COLO668 (cell line): ENCODE measurements around the gene RCAN2.
A peak's percentile ranks its signal among the peaks of the same experiment; 100 is the strongest.
"Not testable (repeated sequence)": the region's sequence is repeated elsewhere in the genome, so short reads cannot be mapped to it uniquely, and the experiment has no call there.

Experiments
- DNase-seq: peaks from one replicate; lab custom pipeline; 2025; ENCODE audit not compliant: unreplicated experiment; lab: John Stamatoyannopoulos, UW

The RCAN2 gene

DNA sequence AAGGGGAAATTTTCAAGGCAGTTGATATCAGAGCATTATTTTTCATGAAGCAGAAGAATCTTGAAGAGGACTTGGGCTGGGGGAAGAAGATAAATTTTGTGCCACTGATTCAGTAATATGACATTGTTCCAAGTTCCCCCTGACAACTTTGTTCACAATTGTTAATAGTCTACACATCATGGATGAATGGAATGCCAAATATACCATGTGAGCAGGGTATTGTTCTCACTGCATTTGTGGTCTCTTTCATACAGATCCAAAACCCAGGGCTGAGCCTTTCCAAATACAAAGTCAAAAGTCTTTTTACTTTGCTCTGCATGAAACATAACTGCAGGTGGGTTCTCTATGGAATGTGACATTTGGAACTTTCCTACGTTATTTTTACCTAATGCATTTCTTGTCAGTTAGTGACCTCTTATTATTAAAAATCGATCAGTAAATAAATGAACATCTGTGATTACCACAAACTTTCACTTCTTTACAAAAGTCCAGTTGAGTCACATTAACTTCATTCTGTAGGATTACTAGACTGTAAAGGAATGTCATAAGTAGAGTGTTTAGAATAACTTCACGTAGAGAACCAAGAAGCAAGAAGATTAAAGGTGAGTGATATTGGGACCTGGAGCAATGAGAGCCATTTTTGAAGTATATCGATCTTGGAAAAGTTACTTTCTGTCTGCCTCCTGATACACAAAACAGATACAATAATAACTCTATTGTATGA lies 100.9 kb downstream of the RCAN2 start:
- no peak for DNase-seq

DNA sequence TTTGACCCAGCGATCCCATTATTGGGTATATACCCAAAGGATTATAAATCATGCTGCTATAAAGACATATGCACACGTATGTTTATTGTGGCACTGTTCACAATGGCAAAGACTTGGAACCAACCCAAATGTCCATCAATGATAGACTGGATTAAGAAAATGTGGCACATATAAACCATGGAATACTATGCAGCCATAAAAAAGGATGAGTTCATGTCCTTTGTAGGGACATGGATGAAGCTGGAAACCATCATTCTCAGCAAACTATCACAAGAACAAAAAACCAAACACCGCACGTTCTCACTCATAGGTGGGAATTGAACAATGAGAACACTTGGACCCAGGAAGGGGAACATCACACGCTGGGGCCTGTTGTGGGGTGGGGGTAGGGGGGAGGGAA lies 103.5 kb downstream of the RCAN2 start:
- not testable (repeated sequence) for DNase-seq

DNA sequence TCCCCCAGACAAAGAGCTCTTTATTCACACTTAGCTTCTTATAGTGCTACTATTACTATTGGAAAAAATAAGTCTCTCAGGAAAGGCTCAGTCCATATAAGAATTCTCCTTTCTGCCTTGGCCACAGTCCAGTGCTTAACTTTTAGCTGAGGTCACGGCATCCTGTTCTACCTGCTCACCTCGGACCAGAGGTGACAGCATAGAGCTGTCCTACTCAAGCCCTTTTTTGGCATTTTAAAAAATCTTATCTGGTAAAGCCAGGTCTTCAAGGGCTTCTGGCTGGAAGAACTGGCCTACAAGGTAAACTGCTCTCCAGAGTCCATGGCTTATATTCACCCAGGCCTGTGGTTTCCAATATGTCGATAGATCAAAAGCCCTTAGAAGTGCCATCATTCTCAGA lies 109.7 kb downstream of the RCAN2 start:
- DNase-seq = no peak

DNA sequence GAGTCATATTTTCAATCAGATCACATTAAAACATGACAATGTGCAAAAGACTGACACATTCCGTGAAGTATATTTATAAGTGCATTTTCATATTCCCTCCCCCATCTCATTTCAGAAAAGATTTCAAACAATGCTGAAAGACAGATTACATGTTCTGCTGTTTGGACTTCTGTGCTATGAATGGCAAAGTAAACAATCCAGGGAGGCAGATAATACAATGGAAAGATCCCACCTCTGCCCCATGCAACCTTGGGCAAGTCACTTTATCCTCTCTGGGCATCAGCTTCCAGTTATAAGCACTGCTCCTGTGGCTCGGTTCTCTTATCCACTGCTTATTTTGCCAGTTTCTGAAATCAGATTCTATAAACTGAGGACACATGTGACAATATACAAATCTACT lies 110.2 kb downstream of the RCAN2 start:
- DNase-seq = peak; percentile 11

DNA sequence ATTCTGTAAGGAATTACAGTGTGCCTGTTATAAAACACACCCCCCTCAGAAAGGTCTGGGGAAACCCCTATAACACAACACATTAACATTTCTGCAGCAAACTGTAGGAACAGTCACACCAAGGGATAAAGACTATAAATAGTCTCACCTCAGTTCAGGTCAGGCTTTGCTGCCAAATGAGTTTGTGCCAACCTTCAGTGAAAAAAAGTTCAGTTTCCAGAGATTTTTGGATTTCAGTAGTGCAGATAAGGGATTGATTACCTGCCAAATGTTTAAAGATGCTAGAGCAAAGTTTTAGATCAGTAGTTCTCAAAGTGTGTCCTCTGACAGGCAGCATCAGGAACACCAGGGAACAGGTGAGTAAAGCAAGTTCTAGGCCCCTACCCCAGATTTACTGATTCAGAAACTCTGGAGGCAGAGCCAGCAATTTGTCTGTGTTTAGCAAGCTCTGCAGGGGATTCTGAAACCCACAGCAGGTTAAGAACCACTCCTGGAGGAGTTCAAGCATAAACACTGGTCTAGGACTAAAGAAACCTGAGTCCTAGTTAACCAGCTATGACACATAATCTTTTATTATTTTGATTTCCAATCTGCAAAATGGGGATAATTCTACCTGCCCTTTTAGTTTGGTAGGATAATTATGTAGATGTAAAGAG lies 111.0 kb downstream of the RCAN2 start:
- no peak for DNase-seq

DNA sequence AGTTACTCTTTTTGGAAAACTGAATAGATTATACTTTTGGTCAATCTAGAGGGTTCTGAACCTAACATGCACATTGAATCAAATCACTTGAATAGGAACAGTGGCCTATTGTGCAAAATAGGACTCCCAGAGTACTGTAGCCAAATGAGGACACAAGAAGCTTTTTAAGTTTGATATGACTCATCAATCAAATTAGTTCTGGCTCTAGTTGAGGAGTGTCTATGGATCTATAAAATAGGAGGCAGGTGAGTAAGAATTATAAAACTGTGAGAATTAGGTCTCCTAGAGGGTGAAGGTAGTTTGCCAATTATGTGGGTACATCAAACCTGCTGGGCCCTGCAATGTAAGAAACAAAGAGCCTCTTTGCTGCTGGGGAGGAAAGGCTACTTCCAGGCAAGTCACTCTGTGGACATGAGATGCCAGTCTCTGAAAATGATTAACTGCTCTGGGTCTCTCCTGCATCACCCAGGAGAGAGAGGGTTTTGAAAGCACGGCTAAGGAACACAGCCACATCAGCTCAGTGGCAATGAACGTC lies 112.3 kb downstream of the RCAN2 start:
- no peak for DNase-seq

DNA sequence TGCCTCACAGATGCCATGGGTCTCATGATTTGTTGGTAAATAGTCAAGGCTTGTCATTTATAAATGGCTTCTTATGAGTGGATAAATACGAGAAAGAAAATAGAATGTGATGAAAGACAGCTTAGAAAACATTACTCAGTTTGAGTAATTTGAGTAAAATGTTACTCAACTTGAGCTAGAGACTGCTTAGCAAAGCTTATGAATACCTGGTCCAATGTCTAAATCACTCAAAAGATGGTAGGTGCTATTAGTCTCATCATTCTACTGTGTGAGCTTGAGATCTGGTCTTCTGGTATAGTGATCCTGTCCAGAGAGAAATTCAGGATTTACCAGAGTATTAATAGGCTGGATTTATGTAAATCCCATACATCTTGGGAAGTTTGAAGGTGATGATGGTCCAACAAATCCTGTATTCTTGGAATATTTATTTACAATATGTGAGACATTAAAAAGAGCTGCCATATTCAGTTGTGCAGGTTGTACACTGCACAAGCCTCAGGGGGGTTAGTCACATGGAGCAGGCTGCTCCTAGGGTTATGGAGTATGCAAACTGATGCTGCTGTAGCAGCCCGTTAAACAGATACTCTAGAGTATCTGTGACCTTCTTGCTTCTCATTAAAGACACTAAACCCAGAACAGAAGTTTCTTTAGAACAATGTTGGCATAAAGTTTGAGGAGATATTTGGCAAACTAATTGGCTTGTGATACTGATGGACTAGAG lies 112.9 kb downstream of the RCAN2 start:
- DNase-seq = no peak

DNA sequence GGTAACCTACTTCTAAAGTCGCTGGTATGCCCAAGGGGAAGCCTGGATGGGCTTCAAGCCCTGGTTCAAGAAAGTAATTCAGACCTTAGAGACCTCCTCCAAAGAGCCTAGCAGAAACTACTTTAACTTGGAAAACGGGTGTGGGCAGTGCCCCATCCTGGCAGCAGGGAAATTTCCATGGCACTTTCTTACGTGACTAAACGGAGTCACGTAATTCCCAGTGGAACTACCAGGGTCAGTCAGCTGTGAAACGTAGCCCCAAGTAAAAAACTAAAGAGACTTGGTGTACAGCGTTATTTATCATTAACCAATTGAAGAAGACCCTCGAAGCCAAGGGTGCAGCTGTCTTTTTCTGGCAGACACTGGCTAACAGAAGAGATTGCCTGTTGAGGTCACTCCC lies 114.0 kb downstream of the RCAN2 start:
- no peak for DNase-seq

DNA sequence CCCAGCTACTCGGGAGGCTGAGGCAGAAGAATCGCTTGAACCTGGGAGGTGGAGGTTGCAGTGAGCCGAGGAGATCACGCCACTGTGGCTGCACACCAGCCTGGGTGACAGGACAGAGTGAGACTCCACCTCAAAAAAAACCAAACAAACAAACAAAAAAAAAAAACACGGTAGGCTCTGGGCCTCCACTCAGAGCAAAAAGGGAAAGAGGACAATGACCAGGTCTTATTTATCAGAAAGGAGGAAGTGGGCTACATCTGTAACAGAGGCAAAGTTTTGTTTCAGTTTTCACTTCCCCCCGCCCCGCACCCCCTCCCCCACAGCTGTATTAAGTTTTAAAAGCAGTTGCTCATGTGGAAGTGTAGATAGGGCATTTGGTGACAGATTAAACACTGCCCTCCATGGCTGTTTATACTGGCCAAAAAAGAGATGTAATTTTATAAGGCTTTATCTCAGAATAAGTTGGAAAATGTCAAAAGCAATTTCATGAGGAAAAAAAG lies 114.6 kb downstream of the RCAN2 start:
- no peak for DNase-seq

DNA sequence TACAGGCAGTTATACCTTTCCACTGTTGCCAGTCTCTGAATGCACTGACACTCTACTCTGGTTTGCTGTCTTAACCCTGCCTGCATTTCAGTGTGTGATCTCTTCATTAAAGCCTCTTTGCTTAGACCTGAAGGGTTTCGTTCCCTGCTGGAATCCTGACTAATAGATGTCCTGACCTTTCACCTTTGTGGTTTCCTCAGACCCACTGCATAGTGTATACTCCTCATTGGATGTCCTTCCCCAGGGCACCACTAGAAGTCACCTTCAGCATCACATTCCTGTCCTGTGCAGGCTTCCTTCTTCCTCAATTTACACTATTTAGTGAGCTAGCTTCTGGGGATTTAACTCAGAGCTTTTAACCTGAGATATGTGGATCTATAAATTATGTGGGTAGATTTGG lies 120.6 kb downstream of the RCAN2 start:
- DNase-seq = no peak

DNA sequence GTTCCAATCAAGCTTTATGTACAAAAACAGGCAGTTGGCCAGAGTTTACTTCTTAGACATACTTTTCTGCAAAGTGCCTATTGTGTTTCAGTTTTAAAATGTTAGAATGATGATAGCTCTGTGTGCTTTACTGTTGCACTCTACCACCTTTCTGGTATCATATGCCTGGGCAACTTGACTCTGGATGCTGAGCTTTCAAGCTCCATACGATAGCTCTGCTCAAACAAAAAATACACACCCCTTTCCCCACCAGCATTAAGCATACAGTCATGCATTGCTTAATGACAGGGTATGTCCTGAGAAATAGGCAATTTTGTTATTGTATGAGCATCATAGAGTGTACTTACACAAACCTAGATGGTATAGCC lies 123.1 kb downstream of the RCAN2 start:
- no peak for DNase-seq

DNA sequence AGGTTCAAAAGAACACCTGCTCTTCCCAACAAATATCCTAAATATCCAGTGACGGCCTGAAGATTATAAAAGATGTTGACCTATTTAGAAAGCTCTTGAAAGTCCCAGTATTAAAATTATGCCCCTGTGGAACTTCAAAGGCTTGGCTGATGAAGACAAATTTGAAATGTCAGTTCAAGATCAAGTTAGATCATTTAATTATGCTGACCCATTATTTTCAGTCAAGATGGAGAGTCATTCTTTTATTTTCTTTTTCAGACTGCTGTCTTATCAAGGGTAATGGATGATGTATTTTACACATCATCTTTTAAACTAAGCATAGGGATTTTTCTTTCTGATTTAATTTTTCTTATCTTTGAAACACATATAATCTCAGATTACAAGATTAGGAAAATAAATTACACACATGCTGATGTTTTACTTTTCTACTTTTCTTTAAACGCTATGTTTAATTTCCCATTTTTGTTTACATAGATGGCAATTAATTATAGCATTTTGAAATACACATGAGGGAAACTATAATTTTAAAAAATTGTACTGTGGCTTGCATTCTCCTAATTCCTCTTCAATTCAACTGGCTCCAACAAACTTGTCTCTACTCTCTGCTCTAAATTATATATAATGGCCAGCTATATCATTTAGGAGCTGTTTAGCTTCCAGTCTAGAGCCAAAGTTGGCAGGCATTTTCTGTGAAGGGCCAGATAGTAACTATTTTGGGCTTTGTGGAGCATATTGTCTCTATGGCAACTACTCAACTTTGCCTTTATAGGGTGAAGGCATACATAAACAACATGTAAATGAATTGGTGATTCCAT lies 123.7 kb downstream of the RCAN2 start:
- DNase-seq = no peak

DNA sequence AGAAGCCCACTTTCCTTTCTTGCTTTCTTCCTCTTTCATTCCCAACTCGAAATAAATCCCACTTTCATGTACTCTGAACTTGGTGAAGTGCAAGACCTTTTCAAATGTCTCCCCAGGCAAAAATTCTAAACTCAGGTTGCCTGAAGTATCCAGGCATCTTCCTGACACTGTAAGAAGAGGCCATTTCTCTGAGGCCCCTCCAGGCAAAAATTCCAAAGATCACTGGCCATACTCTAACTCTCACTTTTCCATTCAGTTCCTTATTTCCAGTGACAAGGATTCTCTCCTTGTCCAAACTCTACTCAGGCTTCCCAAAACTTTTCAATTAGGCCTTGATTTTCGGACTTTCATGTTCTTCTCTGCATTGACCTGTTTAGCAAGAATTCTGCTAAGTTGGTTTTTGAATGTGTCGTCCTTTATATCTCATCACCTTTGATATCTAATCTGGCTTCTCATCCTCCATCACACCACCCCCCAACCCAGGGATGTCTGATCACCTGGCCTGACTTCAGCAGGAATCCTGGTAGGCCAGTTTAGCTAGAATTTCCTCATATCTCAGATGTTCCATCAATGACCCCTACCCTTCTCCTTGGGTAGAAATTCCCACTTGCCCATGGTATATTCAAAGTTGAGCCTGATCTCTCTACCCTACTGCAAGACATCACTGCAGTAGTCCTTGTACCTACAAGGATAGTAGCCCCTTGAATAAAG lies 124.9 kb downstream of the RCAN2 start:
- DNase-seq = no peak

DNA sequence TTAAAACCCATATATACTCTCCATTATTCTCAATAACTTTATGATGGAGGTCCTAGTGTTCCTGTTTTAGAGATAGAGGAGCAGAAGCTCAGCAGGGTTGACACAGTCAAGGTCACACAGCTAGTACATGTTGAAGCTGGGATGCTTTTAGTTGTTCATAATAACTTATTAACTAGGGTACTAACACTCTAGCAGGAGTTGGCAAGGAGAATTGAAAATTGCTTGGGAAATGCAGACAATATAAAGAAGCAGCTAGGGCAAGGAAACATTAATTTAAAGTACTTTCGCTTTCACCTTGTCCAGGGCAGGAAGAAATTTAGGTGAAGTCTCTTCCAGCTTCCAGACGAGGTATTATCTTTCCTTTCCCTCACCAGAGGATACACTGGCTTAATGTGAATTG lies 133.7 kb downstream of the RCAN2 start:
- no peak for DNase-seq

DNA sequence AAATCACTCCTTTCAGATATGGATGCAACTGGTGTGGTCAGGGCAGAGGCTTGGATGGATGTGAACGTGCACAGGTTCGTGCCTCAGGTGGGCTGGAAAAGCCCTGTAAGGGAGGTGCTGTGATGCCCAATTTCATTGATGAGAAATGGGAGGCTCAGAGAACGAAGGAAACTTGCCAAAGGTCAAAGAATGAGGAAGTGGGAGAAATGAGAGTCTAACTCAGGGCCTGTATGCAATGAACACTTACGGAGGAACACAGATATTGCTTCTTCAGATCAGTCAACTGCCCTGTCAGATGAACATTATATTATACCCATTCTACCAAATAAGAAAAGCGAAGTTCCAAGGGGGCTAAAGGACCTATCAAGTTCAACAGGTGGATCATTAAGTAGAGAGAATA lies 134.7 kb downstream of the RCAN2 start:
- DNase-seq = no peak

DNA sequence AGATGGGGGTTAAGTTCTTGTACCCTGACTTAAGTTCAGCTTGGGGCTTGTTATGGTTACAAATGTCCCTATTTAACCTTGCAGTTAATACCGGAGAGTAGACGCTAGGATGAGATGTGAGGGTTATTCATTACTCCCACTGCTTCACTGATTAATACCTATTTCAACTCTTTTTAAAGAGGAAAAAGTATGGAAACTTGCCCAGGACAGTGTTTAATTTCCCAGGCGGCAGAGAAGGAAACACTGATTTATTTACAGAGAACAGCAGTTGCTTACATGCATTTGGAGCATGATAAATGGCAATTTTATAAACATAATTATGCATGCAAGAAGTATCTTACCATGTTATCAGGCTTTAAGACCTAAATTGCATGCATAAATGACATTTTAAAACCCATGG lies 137.7 kb downstream of the RCAN2 start:
- DNase-seq = no peak

DNA sequence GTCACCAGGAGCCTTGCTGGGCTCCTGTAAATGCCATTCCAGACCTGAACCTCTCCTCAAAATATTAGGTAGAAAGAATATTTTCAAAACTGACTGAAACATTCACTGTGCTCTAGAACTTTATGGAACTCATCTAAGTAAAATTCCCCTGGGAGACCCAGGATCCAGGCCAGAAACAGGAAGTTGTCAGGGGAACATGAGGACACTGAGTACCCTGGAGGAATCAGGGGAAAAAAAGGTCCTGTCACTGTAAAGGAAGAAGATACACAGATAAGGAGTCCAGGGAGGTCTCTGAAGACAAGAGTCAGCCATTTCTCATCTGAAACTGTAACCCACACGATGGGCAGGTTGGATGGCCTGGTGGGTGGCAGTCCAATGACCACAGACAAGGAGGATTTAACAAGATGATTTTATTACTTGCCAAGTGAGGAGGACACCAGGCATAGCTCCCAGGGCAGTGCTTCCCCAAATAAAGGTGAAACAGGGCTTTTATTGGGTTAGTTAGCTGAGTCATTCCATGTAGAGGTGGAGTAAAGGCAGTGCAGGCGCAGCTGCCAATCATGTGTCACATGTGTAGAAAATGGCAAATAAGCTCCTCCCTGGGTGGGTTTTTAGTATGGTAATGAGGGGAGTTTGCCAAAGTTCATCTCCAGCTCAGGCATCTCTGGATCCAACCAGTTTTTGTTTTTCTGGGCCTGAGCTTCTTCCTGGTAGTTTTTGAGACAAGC lies 138.5 kb downstream of the RCAN2 start:
- DNase-seq = no peak

DNA sequence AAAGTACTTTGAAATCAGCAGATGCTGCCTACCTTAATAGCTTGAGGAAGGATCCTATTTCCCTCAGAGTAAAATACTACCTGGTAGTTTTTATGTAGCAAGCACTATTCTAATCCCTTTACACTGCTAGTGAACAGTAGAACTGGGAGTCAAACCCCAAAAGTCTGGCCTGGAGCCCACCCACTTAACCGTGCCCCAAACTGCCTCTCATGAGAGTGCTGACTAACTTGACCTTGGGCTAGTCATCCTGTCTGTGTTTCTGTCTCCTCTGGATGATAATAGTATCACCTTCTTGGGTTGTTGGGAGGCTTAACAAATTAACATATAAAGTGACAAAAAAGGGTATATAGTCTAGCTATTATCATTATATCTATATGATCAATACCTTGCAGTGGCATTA lies 140.5 kb downstream of the RCAN2 start:
- DNase-seq = no peak

DNA sequence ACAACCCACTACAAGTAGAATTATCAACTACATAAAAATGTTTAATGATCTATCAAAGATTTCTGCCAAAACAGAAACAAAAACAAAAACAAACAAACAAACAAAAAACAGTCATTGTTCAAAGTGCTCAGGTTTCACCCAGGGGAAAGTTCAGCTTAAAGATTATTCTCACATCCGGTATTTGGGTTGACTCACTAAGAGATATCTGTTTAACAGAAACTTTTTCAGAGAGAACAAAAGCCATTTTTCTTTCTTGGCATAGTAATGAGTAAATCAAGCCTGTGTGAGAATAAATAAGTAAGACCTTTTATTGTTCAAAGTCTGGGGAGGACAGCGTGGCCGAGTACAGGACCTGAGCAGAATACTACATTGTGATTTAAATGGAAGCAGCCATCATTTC lies 143.6 kb downstream of the RCAN2 start:
- DNase-seq = no peak

DNA sequence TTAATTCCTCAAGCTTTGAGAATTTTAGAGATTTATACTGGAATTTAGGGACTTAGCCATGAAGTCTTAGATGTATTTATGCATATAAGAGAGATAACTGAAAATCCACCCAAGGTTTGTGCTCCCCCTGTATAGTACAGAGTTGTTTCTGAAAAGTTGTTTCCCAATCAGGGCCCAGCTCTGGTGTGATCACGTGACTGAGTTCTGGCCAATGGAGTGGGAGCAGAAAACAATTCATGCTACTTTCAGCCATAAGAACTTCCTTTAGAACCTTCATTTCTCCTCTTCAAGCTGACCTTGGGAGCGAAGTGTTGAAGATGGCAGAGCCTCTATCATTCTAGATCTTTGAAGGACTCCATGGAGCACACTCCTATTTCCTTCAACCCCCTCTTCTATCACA lies 151.0 kb downstream of the RCAN2 start:
- no peak for DNase-seq
